GM21367 (cell line): ENCODE measurements around the gene HNRNPCL4.
"Not testable (repeated sequence)": the region's sequence is repeated elsewhere in the genome, so short reads cannot be mapped to it uniquely, and the experiment has no call there.

Source experiments
- ATAC-seq: cut with Tn5 transposase; IDR thresholded peaks from one replicate; pipeline ENCODE4 v1.9.1; 2021; ENCODE audit not compliant: unreplicated experiment

Gene HNRNPCL4

DNA sequence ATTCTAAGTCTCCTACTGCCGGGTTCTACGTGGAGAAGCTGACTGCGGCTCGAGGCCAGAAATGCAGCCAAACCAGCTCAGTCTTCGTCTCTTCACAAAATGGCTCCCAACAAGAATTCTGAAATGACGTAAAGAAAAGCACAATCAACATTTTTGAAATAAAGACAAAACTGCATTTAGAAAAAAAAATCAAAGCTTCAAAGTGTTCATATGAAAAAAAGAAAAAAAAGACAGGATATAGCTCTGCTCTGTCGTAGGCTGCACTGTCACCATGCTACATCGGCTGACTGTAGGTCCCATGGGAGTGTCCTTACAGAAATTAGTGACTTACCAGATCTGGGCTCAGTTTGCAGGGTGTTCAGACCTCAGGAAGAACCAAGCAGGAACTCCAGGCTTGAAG, at the start of gene HNRNPCL4:
HNRNPCL4 (minus strand) TSS at position 101 of the 400 bp plus-strand sequence. CDS start 164 bp downstream, outside the sequence.
- not testable (repeated sequence) for ATAC-seq

DNA sequence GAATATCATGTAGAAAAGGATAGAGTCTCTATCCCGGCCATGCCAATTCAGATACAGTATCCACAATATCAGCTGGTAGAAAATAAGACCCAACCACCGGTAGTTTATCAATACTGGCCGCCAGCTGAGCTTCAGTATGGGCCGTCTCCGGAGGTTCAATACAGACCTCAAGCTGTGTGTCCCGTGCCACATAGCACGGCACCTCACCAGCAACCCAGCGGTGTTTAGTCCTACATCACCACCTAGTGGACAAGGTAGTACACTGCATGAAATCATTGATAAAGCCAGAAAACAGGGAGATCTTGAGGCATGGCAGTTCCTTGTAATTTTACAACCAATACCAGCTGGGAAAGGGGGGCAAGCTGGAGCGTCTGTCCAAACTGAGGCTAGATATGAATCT, 43.3 kb upstream of the HNRNPCL4 start:
- not testable (repeated sequence) for ATAC-seq

DNA sequence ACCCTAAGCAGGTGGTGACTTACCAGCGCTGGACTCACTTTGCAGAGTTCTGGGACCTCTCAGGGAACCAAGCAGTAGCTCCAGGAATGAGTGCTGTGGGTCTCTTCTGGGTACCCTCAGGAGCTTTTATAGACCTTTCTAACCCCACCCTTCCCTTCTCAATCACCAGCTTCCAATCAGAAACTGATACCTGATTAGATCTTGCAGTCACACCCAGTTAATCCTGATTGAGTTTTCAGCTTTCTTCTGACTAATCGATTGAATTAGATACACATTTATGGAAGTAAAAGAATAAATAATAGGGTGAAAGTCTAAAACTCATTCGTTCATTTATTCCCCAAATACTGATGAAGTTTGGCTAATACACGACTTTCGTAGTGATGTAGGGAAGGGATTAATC, 35.9 kb upstream of the HNRNPCL4 start, which contains the start of gene PRAMEF13:
PRAMEF13 (minus strand) TSS at position 101 of the 400 bp plus-strand sequence. CDS start 1,820 bp downstream, outside the sequence.
- ATAC-seq: not testable (repeated sequence)

DNA sequence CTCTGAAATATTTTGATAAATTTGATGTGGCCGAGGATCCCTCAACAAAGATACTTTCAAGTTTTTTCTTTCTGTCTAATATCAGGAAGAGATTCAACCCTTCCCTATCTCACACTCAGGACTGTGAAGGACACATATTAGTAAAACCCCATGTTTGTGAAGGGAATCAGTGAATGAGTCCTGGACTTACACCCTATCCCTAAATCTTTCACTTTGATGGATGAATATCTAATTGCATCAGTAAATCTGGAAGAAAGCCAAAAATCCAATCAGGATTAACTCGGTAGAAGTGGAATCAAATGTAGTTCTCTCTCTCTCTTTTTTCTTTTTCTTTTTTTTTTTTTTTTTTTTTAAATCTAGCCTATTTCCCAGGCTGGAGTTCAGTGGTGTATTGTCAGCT, 6.1 kb upstream of the HNRNPCL4 start, which contains the start of gene PRAMEF9:
PRAMEF9 (plus strand) TSS at position 301 of the 400 bp plus-strand sequence. CDS start 3,433 bp downstream, outside the sequence.
- not testable (repeated sequence) for ATAC-seq

DNA sequence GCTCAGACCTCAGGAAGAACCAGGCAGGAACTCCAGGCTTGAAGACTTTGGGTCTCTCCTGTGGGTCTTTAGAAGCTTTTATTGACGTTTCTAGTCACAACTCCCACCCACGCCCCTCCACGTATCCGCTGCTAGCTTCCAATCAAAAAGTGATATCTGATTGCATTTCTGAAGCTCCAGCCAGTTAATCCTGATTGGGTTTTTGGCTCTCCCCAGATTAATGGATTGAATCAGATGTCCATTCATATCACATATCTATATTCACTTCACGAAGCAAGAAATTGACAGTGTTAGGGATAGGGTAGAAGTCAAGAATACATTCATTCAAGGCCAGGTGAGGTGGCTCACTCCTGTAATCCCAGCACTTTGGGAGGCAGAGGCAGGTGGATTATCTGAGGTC, 9.5 kb downstream of the HNRNPCL4 start, which contains the start of gene PRAMEF26:
PRAMEF26 (minus strand) TSS at position 101 of the 400 bp plus-strand sequence. CDS start 2,914 bp downstream, outside the sequence.
- ATAC-seq: not testable (repeated sequence)

DNA sequence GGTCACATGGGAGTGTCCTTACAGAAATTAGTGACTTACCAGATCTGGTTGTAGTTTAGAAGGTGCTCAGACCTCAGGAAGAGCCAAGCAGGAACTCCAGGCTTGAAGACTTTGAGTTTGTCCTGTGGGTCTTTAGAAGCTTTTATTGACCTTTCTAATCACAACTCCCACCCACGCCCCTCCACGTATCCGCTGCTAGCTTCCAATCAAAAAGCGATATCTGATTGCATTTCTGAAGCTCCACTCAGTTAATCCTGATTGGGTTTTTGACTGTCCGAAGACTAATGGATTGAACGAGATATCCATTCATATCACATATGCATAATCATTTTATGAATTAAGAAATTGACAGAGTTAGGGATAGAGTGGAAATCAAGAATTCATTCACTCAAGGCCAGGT, 48.7 kb downstream of the HNRNPCL4 start, which contains the start of gene HNRNPCL2:
HNRNPCL2 (minus strand) TSS at position 101 of the 400 bp plus-strand sequence. CDS start 454 bp downstream, outside the sequence.
- ATAC-seq: not testable (repeated sequence)
